GF-D8 (cell line): Measurements from ENCODE around the gene P2RX6.

Experiments
- DNase-seq: peaks from one replicate; lab custom pipeline; 2025; lab: John Stamatoyannopoulos, UW

The P2RX6 gene

GRCh38 chr22:21012446-21013407 lies 2.2 kb upstream of the P2RX6 start:
- no peak for DNase-seq

- no peak for DNase-seq
Observed at GRCh38 chr22:21013657-21014201, 1.2 kb upstream of the P2RX6 start.

- DNase-seq, result no peak
Observed at GRCh38 chr22:21014202-21014725, 701 bp upstream of the P2RX6 start.

- DNase-seq, result no peak
Observed at GRCh38 chr22:21015466-21016006, 571 bp downstream of the P2RX6 start.

GRCh38 chr22:21016644-21017420 lies 1.9 kb downstream of the P2RX6 start:
- DNase-seq, result no peak

GRCh38 chr22:21018314-21018713 lies 3.3 kb downstream of the P2RX6 start:
- DNase-seq, result no peak

DNA sequence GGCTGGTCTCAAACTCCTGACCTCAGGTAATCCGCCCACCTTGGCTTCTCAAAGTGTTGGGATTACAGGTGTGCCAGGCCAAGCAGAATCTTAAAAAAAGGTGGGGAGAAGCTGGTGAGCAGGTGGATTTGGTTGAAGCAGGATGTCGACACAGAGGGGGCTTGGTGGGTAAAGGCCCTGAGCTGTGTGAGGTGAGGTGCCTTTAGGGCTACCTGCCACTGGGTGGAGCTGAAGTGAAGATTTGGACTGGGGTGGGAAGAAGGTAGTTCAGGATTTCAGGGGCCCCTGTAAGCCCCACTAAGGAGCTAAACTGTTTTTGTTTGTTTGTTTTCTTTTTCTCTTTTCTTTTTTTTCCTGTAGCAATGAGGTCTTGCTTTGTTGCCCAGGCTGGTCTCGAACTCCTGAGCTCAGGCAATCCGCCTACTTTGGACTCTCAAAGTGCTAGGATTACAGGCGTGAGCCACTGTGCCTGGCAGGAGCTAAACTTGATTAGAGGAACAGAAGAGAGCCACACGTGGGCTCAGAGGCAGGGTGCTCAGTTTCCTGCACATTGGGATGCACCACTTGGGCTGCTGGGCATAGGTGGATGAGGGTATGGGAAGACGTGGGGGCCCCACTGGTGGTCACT lies 6.0 kb downstream of the P2RX6 start:
- DNase-seq, result no peak

GRCh38 chr22:21022507-21022906 lies 7.5 kb downstream of the P2RX6 start:
- no peak for DNase-seq

GRCh38 chr22:21022955-21023614 lies 8.1 kb downstream of the P2RX6 start:
- DNase-seq, result no peak

- DNase-seq, result no peak
Observed at GRCh38 chr22:21025266-21025665, 10.3 kb downstream of the P2RX6 start.

DNA sequence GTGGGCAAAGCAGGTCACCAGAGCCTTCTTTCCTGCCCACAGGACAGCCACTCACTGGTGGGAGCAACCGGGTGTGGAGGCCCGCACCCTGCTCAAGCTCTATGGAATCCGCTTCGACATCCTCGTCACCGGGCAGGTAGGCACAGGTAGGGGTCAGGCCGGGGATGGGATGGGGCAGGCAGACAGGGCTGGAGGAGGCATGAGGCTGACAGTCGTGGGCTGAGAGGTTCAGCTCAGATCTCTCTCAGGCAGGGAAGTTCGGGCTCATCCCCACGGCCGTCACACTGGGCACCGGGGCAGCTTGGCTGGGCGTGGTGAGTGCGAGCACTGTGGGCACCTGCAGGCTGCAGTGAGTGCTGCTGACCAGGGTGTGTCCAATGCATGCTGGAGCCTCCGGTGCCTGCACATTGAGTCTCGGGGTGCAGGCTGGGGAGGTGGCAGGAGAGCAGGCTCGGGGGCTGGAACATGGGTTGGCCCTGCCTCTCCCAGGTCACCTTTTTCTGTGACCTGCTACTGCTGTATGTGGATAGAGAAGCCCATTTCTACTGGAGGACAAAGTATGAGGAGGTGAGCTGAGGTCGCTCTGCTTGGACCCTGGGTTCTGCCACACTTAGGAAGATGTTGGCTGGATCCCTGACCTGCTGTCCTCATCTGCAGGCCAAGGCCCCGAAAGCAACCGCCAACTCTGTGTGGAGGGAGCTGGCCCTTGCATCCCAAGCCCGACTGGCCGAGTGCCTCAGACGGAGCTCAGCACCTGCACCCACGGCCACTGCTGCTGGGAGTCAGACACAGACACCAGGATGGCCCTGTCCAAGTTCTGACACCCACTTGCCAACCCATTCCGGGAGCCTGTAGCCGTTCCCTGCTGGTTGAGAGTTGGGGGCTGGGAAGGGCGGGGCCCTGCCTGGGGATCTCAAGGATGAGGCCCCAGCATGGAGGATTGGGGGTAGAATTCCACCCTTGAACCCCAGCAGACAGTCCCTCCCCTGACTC lies 11.1 kb downstream of the P2RX6 start:
- no peak for DNase-seq

- no peak for DNase-seq
Observed at GRCh38 chr22:21026783-21027692, 12.1 kb downstream of the P2RX6 start.

GRCh38 chr22:21028277-21029251 lies 13.6 kb downstream of the P2RX6 start:
- no peak for DNase-seq

DNA sequence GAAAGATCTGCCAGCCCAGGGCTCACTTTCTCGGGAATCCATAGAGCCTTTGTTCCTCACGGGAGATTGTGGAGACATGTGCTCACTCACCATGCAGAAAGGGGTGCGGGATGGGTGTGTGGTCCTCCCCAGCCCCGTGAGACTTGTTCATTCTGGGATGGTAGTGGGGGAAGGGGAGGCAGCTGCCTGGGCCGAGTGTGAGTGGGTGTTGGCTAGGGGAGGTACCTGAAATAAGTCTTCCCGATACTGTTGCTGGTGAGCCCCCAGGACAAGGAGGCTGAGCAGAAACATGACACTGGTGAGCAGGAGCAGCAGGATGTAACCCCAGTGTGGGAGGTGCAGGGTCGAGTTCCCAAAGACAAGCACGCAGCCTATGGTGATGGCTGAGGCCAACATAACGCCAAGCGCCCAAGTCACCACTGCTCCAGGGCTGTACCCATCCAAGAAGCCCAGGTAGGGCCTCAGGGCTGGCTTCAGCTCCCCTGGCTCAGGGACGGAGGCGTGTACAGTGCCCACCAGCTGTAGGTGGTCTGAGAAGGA lies 14.6 kb downstream of the P2RX6 start:
- DNase-seq, result no peak

DNA sequence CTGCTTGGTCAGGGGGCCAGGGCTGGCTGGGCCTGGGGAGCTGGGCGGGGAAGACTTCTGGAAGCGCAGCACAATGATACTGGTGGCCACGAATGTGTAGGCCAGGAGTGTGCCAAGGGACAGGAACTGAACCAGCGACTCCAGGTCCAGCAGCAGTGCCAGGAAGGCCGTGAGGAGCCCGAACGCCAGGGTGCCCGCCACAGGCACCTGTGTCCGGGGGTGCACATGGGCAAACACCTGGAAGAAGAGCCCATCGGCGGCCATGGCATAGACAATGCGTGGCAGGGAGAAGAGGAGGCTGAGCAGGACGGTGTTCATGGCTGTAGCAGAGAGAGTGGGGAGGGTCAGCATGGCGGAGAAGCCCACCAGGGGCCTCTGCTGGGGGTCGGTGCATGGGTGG lies 15.1 kb downstream of the P2RX6 start:
- no peak for DNase-seq

DNA sequence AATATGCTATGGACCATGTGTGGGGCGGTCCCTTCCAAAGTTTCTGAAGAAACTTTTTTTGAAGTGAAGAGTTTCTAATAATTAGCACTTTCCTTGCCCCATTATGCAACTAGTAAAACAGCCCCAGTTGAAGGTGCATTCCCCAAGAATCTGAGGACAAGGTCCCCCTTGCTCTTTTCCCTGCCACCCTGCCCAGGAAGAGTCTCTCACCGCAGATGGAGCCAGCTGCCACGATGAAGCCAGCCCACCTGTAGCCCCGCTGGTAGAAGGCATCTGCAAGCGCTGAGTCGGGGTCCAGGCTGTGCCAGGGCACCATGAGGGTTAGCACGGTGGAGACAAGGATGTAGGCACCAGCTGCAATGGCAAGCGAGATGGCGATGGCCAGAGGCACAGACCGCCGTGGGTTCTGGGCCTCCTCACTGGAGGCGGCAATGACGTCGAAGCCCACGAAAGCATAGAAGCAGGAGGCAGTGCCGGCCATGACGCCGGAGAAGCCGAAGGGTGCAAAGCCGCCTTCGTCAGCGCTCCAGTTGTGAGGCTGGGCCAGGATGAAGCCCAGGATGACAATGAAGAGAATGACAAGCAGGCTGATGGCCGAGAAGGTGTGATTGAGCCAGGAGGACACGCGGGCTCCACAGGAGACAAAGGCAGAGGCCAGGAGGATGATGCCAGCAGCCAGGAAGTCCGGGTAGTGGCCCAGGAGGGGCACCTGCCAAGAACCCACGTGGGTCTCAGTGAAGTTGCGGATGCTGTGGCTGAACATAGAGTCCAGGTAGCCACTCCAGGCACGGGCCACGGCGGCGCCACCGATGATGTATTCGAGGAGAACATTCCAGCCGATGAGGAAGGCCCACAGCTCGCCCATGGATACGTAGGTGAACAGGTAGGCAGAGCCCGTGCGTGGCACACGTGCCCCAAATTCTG lies 15.9 kb downstream of the P2RX6 start:
- no peak for DNase-seq
